Measurements from ENCODE around the gene PCSK6. TPM values are rescaled to one million over a fixed set of nuclear protein-coding genes. Genes with fewer than 3 reads are reported as not detected.

Gene PCSK6
- total RNA-seq, 1 experiment from 2014 or later = 2.9 TPM

- TF ChIP-seq ZNF532 (CRISPR knock-in tag; IDR thresholded peaks at IDR 0.05; ENCODE audit: borderline replicate concordance) = no peak
- TF ChIP-seq, protein P1, sequence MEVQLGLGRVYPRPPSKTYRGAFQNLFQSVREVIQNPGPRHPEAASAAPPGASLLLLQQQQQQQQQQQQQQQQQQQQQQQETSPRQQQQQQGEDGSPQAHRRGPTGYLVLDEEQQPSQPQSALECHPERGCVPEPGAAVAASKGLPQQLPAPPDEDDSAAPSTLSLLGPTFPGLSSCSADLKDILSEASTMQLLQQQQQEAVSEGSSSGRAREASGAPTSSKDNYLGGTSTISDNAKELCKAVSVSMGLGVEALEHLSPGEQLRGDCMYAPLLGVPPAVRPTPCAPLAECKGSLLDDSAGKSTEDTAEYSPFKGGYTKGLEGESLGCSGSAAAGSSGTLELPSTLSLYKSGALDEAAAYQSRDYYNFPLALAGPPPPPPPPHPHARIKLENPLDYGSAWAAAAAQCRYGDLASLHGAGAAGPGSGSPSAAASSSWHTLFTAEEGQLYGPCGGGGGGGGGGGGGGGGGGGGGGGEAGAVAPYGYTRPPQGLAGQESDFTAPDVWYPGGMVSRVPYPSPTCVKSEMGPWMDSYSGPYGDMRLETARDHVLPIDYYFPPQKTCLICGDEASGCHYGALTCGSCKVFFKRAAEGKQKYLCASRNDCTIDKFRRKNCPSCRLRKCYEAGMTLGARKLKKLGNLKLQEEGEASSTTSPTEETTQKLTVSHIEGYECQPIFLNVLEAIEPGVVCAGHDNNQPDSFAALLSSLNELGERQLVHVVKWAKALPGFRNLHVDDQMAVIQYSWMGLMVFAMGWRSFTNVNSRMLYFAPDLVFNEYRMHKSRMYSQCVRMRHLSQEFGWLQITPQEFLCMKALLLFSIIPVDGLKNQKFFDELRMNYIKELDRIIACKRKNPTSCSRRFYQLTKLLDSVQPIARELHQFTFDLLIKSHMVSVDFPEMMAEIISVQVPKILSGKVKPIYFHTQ (CRISPR knock-in tag; IDR thresholded peaks at IDR 0.05) = no peak
- TF ChIP-seq NFYB (CRISPR knock-in tag; conservative IDR thresholded peaks at IDR 0.05; ENCODE audit: low read depth) = no peak
- TF ChIP-seq GABPB1 (CRISPR knock-in tag; IDR thresholded peaks at IDR 0.05) = no peak
- TF ChIP-seq, protein P2, sequence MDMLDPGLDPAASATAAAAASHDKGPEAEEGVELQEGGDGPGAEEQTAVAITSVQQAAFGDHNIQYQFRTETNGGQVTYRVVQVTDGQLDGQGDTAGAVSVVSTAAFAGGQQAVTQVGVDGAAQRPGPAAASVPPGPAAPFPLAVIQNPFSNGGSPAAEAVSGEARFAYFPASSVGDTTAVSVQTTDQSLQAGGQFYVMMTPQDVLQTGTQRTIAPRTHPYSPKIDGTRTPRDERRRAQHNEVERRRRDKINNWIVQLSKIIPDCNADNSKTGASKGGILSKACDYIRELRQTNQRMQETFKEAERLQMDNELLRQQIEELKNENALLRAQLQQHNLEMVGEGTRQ (CRISPR knock-in tag; IDR thresholded peaks at IDR 0.05) = no peak
- TF ChIP-seq, protein P3, sequence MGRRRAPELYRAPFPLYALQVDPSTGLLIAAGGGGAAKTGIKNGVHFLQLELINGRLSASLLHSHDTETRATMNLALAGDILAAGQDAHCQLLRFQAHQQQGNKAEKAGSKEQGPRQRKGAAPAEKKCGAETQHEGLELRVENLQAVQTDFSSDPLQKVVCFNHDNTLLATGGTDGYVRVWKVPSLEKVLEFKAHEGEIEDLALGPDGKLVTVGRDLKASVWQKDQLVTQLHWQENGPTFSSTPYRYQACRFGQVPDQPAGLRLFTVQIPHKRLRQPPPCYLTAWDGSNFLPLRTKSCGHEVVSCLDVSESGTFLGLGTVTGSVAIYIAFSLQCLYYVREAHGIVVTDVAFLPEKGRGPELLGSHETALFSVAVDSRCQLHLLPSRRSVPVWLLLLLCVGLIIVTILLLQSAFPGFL (CRISPR knock-in tag; IDR thresholded peaks at IDR 0.05; ENCODE audit: borderline replicate concordance) = no peak
- no peak for TF ChIP-seq TEAD4 (CRISPR knock-in tag; IDR thresholded peaks at IDR 0.05)
Observed at GRCh38 chr15:101327147-101327740, 162.3 kb downstream of the PCSK6 start (continued).

GRCh38 chr15:101326462-101327146 lies 162.9 kb downstream of the PCSK6 start:
- TF ChIP-seq CREM (CRISPR knock-in tag; IDR thresholded peaks at IDR 0.05) = no peak
- TF ChIP-seq, protein P4, sequence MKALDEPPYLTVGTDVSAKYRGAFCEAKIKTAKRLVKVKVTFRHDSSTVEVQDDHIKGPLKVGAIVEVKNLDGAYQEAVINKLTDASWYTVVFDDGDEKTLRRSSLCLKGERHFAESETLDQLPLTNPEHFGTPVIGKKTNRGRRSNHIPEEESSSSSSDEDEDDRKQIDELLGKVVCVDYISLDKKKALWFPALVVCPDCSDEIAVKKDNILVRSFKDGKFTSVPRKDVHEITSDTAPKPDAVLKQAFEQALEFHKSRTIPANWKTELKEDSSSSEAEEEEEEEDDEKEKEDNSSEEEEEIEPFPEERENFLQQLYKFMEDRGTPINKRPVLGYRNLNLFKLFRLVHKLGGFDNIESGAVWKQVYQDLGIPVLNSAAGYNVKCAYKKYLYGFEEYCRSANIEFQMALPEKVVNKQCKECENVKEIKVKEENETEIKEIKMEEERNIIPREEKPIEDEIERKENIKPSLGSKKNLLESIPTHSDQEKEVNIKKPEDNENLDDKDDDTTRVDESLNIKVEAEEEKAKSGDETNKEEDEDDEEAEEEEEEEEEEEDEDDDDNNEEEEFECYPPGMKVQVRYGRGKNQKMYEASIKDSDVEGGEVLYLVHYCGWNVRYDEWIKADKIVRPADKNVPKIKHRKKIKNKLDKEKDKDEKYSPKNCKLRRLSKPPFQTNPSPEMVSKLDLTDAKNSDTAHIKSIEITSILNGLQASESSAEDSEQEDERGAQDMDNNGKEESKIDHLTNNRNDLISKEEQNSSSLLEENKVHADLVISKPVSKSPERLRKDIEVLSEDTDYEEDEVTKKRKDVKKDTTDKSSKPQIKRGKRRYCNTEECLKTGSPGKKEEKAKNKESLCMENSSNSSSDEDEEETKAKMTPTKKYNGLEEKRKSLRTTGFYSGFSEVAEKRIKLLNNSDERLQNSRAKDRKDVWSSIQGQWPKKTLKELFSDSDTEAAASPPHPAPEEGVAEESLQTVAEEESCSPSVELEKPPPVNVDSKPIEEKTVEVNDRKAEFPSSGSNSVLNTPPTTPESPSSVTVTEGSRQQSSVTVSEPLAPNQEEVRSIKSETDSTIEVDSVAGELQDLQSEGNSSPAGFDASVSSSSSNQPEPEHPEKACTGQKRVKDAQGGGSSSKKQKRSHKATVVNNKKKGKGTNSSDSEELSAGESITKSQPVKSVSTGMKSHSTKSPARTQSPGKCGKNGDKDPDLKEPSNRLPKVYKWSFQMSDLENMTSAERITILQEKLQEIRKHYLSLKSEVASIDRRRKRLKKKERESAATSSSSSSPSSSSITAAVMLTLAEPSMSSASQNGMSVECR (CRISPR knock-in tag; IDR thresholded peaks at IDR 0.05; ENCODE audit: borderline replicate concordance) = no peak
- H3K27me3 Mint-ChIP-seq (ENCODE audit: low read depth) = peaks cover 18% of the 10 kb centered on the region
- H3K27ac Mint-ChIP-seq = no peak overlapping the region
- POLR2A ChIA-PET = no interaction called here
- no peaks in the 10 kb centered on the region for H3K9me3 Mint-ChIP-seq
- ATAC-seq = no peak
- no peak for DNase-seq (ENCODE audit: low spot score)
- CTCF ChIA-PET = no interaction called here
- no peaks in the 10 kb centered on the region for H3K4me1 Mint-ChIP-seq
- no peaks in the 10 kb centered on the region for H3K36me3 Mint-ChIP-seq
- no peak overlapping the region for H3K4me3 Mint-ChIP-seq
